ENCODE data around the gene DEFB132.
"Not testable (repeated sequence)": the region's sequence is repeated elsewhere in the genome, so short reads cannot be mapped to it uniquely, and the experiment has no call there.

The DEFB132 gene

GRCh38 chr20:257419-257818 lies at the start of gene DEFB132:
Gene DEFB132 (plus strand): TSS chr20:257724. CDS start chr20:257779, 55 bp downstream.
- no peak for DNase-seq (ENCODE audit: low spot score)

- DNase-seq (ENCODE audit: low spot score), result peak; percentile 63
Measured at GRCh38 chr20:208942-209566, 48.5 kb upstream of the DEFB132 start.

GRCh38 chr20:210809-211502 lies 46.6 kb upstream of the DEFB132 start:
- no peak for DNase-seq (ENCODE audit: low spot score)

GRCh38 chr20:214383-214782 lies 43.1 kb upstream of the DEFB132 start:
- no peak for DNase-seq (ENCODE audit: low spot score)

GRCh38 chr20:215796-216195 lies 41.7 kb upstream of the DEFB132 start:
- no peak for DNase-seq (ENCODE audit: low spot score)

- no peak for DNase-seq (ENCODE audit: low spot score)
Measured at GRCh38 chr20:217266-217665, 40.3 kb upstream of the DEFB132 start.

GRCh38 chr20:219290-220115 lies 38.0 kb upstream of the DEFB132 start:
- no peak for DNase-seq (ENCODE audit: low spot score)

GRCh38 chr20:221258-221830 lies 36.2 kb upstream of the DEFB132 start:
- no peak for DNase-seq (ENCODE audit: low spot score)

- DNase-seq (ENCODE audit: low spot score), result not testable (repeated sequence)
Measured at GRCh38 chr20:225879-226278, 31.6 kb upstream of the DEFB132 start.

GRCh38 chr20:226958-227357 lies 30.6 kb upstream of the DEFB132 start, which contains the start of gene DEFB129:
Gene DEFB129 (plus strand): TSS chr20:227258. CDS start chr20:227289, 31 bp downstream.
- no peak for DNase-seq (ENCODE audit: low spot score)

GRCh38 chr20:227439-228105 lies 30.0 kb upstream of the DEFB132 start:
- no peak for DNase-seq (ENCODE audit: low spot score)

- DNase-seq (ENCODE audit: low spot score), result no peak
Measured at GRCh38 chr20:235891-236290, 21.6 kb upstream of the DEFB132 start.

- no peak for DNase-seq (ENCODE audit: low spot score)
Measured at GRCh38 chr20:237489-237888, 20.0 kb upstream of the DEFB132 start.

- DNase-seq (ENCODE audit: low spot score), result no peak
Measured at GRCh38 chr20:237929-238328, 19.6 kb upstream of the DEFB132 start.

- no peak for DNase-seq (ENCODE audit: low spot score)
Measured at GRCh38 chr20:242905-243304, 14.6 kb upstream of the DEFB132 start.

- no peak for DNase-seq (ENCODE audit: low spot score)
Measured at GRCh38 chr20:251354-251753, 6.2 kb upstream of the DEFB132 start.

- no peak for DNase-seq (ENCODE audit: low spot score)
Measured at GRCh38 chr20:252801-253200, 4.7 kb upstream of the DEFB132 start.

- not testable (repeated sequence) for DNase-seq (ENCODE audit: low spot score)
Measured at GRCh38 chr20:253447-253846, 4.1 kb upstream of the DEFB132 start.

- DNase-seq (ENCODE audit: low spot score), result no peak
Measured at GRCh38 chr20:258269-258858, 840 bp downstream of the DEFB132 start.

GRCh38 chr20:258963-259362 lies 1.4 kb downstream of the DEFB132 start:
- peak; percentile 33 for DNase-seq (ENCODE audit: low spot score)

GRCh38 chr20:259981-260380 lies 2.5 kb downstream of the DEFB132 start:
- no peak for DNase-seq (ENCODE audit: low spot score)

GRCh38 chr20:263701-264100 lies 6.2 kb downstream of the DEFB132 start:
- DNase-seq (ENCODE audit: low spot score), result no peak
